HCT116 (cell line): ENCODE measurements around the gene UFSP2.

ENCODE experiments used
- JUND ChIP-seq: IDR thresholded peaks from 2 replicates; pipeline ENCODE4 v1.6.1; 2012
- SP1 ChIP-seq: IDR thresholded peaks from 2 replicates; pipeline ENCODE4 v1.6.1; 2012; ENCODE audit warnings: low read depth
- SRF ChIP-seq: IDR thresholded peaks from 2 replicates; pipeline ENCODE4 v1.6.1; 2012; ENCODE audit warnings: low read depth
- ZFX ChIP-seq: fragments of 450-650 bp; IDR thresholded peaks from 2 replicates; pipeline ENCODE4 v1.6.1; 2017
- TF ChIP-seq, protein P1 (sequence below), 3 experiments: fragments of 200-600 bp in 1 of 3; sonication (generic) in 1 of 3; IDR thresholded peaks in 2 of 3; conservative IDR thresholded peaks in 1 of 3; 2 replicates each; pipeline ENCODE4 v1.5.1; 2012 to 2017; ENCODE audit warnings: low read depth in 2 of 3, low read length in 2 of 3, antibody characterized with exemption in 1 of 3, borderline replicate concordance in 1 of 3, control low read depth in 1 of 3, mild to moderate bottlenecking in 1 of 3, mixed read lengths in 1 of 3, mixed run types in 1 of 3, moderate library complexity in 1 of 3; ENCODE audit not compliant: insufficient read depth in 1 of 3
- TF ChIP-seq, protein P2 (sequence below): IDR thresholded peaks from 2 replicates; pipeline ENCODE4 v1.6.1; 2012

DNA sequence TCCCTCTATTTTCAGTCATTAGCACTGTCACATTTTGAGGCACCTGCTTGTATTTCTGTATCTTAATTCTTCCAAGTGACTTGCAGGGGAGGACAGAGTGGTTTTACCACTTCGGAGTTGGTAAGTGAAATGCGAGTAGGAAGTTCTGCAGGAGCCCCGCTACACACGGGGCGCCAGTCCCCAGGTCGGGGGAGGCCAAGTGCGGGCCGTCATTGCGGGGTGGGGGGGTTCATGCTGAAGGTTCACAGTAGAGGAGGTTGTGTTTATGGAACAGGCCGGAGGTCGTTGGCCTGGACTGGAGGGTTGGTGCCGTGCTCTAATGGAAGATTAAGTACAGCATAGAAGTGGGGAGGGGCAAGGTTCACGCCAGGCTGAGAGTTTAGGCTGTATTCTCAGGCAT, 74.1 kb downstream of the UFSP2 start:
- TF ChIP-seq SRF (no peak), ZFX (no peak), JUND (no peak), SP1 (no peak)
- TF ChIP-seq, protein P1, sequence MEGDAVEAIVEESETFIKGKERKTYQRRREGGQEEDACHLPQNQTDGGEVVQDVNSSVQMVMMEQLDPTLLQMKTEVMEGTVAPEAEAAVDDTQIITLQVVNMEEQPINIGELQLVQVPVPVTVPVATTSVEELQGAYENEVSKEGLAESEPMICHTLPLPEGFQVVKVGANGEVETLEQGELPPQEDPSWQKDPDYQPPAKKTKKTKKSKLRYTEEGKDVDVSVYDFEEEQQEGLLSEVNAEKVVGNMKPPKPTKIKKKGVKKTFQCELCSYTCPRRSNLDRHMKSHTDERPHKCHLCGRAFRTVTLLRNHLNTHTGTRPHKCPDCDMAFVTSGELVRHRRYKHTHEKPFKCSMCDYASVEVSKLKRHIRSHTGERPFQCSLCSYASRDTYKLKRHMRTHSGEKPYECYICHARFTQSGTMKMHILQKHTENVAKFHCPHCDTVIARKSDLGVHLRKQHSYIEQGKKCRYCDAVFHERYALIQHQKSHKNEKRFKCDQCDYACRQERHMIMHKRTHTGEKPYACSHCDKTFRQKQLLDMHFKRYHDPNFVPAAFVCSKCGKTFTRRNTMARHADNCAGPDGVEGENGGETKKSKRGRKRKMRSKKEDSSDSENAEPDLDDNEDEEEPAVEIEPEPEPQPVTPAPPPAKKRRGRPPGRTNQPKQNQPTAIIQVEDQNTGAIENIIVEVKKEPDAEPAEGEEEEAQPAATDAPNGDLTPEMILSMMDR (IDR thresholded peaks at IDR 0.05 in 2 of 3, conservative IDR thresholded peaks at IDR 0.05 in 1 of 3; ENCODE audit: borderline replicate concordance in 1 of 3, insufficient read depth in 1 of 3, low read depth in 2 of 3, low read length in 2 of 3) = no peak
- TF ChIP-seq, protein P2, sequence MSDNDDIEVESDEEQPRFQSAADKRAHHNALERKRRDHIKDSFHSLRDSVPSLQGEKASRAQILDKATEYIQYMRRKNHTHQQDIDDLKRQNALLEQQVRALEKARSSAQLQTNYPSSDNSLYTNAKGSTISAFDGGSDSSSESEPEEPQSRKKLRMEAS = no peak
